Nephron progenitor cell (in vitro differentiated cells): Measurements from ENCODE around the gene ATRNL1.
"Not testable (repeated sequence)": the region's sequence is repeated elsewhere in the genome, so short reads cannot be mapped to it uniquely, and the experiment has no call there.

Experiments used
- DNase-seq: peaks from one replicate; pipeline ENCODE4 v3.0.0; 2021
- H3K27ac Mint-ChIP-seq: 2 replicates; pipeline ENCODE4 v1.8.0; 2021; ENCODE audit warnings: mild to moderate bottlenecking, moderate library complexity, mixed read lengths
- H3K27me3 Mint-ChIP-seq: 2 replicates; pipeline ENCODE4 v1.8.0; 2021; ENCODE audit warnings: mild to moderate bottlenecking, low read depth, mixed read lengths; ENCODE audit not compliant: poor library complexity
- H3K36me3 Mint-ChIP-seq: 2 replicates; pipeline ENCODE4 v1.8.0; 2021; ENCODE audit warnings: low read depth, mixed read lengths
- H3K4me1 Mint-ChIP-seq: 2 replicates; pipeline ENCODE4 v1.8.0; 2021; ENCODE audit warnings: mixed read lengths
- H3K4me3 Mint-ChIP-seq: 2 replicates; pipeline ENCODE4 v1.8.0; 2021; ENCODE audit warnings: mild to moderate bottlenecking, moderate library complexity, mixed read lengths
- H3K9me3 Mint-ChIP-seq: 2 replicates; pipeline ENCODE4 v1.8.0; 2021; ENCODE audit warnings: mild to moderate bottlenecking, moderate library complexity, mixed read lengths
- CTCF ChIP-seq: fragments of 200-600 bp; sonication (generic); IDR thresholded peaks from 2 replicates; pipeline ENCODE4 v1.5.0; 2021; ENCODE audit warnings: antibody characterized with exemption

ATRNL1 gene

DNA sequence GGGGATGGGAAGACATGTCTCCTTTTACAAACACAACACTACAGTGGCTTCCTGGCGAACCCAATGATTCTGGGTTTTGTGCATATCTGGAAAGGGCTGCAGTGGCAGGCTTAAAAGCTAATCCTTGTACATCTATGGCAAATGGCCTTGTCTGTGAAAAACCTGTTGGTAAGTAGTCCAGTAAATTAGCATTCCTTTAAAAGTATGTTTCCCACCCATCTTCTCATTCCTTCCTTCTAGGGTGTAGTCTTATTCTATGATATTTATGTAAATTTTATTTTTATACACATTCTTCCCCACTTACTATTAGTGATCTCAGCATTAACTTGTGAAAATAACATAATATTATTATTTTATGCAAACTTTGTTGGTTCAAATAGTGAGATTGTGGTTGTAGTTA, 206.9 kb downstream of the ATRNL1 start:
- Mint-ChIP-seq H3K4me3 (no peak overlapping the region), H3K27ac (no peak overlapping the region), H3K27me3 (no peaks in the 10 kb centered on the region), H3K4me1 (no peaks in the 10 kb centered on the region), H3K9me3 (no peaks in the 10 kb centered on the region), H3K36me3 (peaks cover 20% of the 10 kb centered on the region)
- no peak for TF ChIP-seq CTCF
- no peak for DNase-seq

DNA sequence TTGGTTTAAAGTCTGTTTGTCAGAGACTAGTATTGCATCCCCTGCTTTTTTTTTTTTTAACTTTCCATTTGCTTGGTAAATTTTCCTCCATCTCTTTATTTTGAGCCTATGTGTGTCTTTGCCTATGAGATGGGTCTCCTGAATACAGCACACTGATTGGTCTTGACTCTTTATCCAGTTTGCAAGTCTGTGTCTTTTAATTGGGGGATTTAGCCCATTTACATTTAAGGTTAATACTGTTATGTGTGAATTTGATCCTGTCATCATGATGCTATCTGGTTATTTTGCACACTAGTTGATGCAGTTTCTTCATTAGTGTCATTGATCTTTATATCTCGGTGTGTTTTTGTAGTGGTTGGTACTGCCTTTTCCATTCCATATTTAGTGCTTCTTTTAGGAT, 226.5 kb downstream of the ATRNL1 start:
- DNase-seq, H3K27me3 Mint-ChIP-seq, H3K27ac Mint-ChIP-seq, H3K4me3 Mint-ChIP-seq, H3K4me1 Mint-ChIP-seq: not testable (repeated sequence)
- Mint-ChIP-seq H3K9me3 (peaks cover 37% of the 10 kb centered on the region), H3K36me3 (peaks cover 65% of the 10 kb centered on the region)

GRCh38 chr10:115321360-115321759, 228.2 kb downstream of the ATRNL1 start:
- Mint-ChIP-seq H3K36me3 (peaks cover 68% of the 10 kb centered on the region), H3K9me3 (peaks cover 46% of the 10 kb centered on the region), H3K4me1 (peaks cover 10% of the 10 kb centered on the region), H3K4me3 (peak overlapping the region; percentile 10), H3K27me3 (no peaks in the 10 kb centered on the region), H3K27ac (no peak overlapping the region)
- no peak for DNase-seq
- no peak for TF ChIP-seq CTCF

GRCh38 chr10:115328331-115328730, 235.2 kb downstream of the ATRNL1 start:
- Mint-ChIP-seq H3K9me3 (peaks cover 25% of the 10 kb centered on the region), H3K27me3 (no peaks in the 10 kb centered on the region), H3K36me3 (peaks cover 57% of the 10 kb centered on the region), H3K4me1 (no peaks in the 10 kb centered on the region), H3K4me3 (no peak overlapping the region), H3K27ac (no peak overlapping the region)
- no peak for TF ChIP-seq CTCF
- DNase-seq = no peak

- TF ChIP-seq CTCF = no peak
- Mint-ChIP-seq H3K27ac (no peak overlapping the region), H3K4me1 (no peaks in the 10 kb centered on the region), H3K4me3 (no peak overlapping the region), H3K36me3 (peaks cover 18% of the 10 kb centered on the region), H3K27me3 (no peaks in the 10 kb centered on the region), H3K9me3 (peaks cover 11% of the 10 kb centered on the region)
- DNase-seq = no peak
Measured at GRCh38 chr10:115335366-115335765, 242.2 kb downstream of the ATRNL1 start.

DNA sequence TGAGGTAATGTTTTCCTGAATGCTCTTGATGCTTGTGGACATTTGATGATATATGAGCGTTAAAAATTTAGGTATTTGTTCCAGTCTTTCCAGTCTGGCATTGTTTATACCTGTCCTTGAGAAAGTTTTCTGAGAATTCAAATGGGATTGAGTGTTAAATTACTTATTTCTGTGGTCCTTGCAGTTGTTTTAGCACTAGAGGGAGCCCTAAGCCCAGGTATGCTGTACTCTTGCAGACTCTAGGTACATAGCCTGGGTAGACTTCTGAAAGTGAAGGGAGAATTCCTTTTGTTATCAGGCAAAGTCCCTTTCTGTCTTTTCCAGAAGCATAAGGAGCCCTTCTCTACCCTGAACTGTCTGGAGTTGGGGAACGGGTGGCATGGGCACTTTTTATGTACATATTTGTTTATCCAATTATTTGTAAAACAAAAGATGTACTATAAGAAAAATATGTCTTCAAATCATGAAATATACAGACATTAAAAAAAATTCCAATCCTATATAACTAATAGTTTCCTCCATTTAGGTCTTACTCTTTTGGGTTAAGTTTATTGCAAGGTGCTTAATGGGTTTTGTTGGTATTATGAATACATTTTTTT, 262.1 kb downstream of the ATRNL1 start:
- peak; percentile 55 for DNase-seq

GRCh38 chr10:115367920-115368319, 274.8 kb downstream of the ATRNL1 start:
- H3K27me3 Mint-ChIP-seq, H3K4me3 Mint-ChIP-seq, DNase-seq, H3K4me1 Mint-ChIP-seq, H3K27ac Mint-ChIP-seq: not testable (repeated sequence)
- peaks cover 48% of the 10 kb centered on the region for H3K9me3 Mint-ChIP-seq
- H3K36me3 Mint-ChIP-seq = peaks cover 51% of the 10 kb centered on the region

More for the DNA sequence above, 262.1 kb downstream of the ATRNL1 start:
- no peaks in the 10 kb centered on the region for H3K4me1 Mint-ChIP-seq
- H3K36me3 Mint-ChIP-seq = no peaks in the 10 kb centered on the region
- peak; percentile 79 for TF ChIP-seq CTCF
- no peak overlapping the region for H3K4me3 Mint-ChIP-seq
- H3K27ac Mint-ChIP-seq = no peak overlapping the region
- H3K27me3 Mint-ChIP-seq = peaks cover 3% of the 10 kb centered on the region
- no peaks in the 10 kb centered on the region for H3K9me3 Mint-ChIP-seq
